ENCODE results near the gene INTS2.
"Not testable (repeated sequence)": the region's sequence is repeated elsewhere in the genome, so short reads cannot be mapped to it uniquely, and the experiment has no call there.

Gene INTS2

GRCh38 chr17:61878520-61878919, 49.3 kb downstream of the INTS2 start:
- Mint-ChIP-seq H3K4me3 (no peak overlapping the region), H3K27me3 (no peaks in the 10 kb centered on the region), H3K27ac (no peak overlapping the region), H3K9me3 (no peaks in the 10 kb centered on the region), H3K36me3 (peaks cover 36 to 42% of the 10 kb centered on the region in 2 donors), H3K4me1 (no peaks in the 10 kb centered on the region)
- DNase-seq = no peak
- ATAC-seq (replicated peaks) = no peak

- H3K27me3 Mint-ChIP-seq = no peaks in the 10 kb centered on the region
- H3K36me3 Mint-ChIP-seq = peaks cover 33 to 40% of the 10 kb centered on the region in 2 donors
These were observed 49.9 kb downstream of the INTS2 start for GRCh38 chr17:61877837-61878236.

GRCh38 chr17:61875804-61876203, 52.0 kb downstream of the INTS2 start:
- Mint-ChIP-seq H3K4me3 (no peak overlapping the region), H3K36me3 (peaks cover 28 to 35% of the 10 kb centered on the region in 2 donors), H3K27me3 (no peaks in the 10 kb centered on the region), H3K9me3 (no peaks in the 10 kb centered on the region), H3K27ac (no peak overlapping the region), H3K4me1 (no peaks in the 10 kb centered on the region)
- DNase-seq = no peak
- no peak for ATAC-seq (replicated peaks)

More at GRCh38 chr17:61877837-61878236, 49.9 kb downstream of the INTS2 start:
- no peak overlapping the region for H3K27ac Mint-ChIP-seq
- H3K4me3 Mint-ChIP-seq = no peak overlapping the region
- H3K9me3 Mint-ChIP-seq = no peaks in the 10 kb centered on the region
- no peak for DNase-seq
- H3K4me1 Mint-ChIP-seq = no peaks in the 10 kb centered on the region
- no peak for ATAC-seq (replicated peaks)

DNA sequence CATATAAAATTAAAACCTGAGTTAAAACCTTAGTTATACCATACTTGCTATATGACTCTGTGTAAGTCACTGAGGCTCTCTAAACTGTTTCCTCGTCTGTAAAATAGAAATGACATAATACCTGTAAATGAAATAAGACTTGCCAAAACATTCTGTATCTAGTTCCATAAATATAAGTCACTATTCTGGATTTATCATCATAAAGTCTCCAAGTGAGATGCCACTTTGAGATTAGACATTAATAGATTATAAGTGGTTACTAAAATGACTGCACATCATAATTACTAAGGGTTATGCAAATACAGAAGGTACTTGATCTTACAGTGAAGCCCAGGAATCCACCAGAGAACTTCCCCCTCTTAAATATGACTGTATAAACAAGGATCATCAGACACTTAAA, 52.5 kb downstream of the INTS2 start:
- ATAC-seq (replicated peaks) = peak in 1 of 2 donors; percentile 41

DNA sequence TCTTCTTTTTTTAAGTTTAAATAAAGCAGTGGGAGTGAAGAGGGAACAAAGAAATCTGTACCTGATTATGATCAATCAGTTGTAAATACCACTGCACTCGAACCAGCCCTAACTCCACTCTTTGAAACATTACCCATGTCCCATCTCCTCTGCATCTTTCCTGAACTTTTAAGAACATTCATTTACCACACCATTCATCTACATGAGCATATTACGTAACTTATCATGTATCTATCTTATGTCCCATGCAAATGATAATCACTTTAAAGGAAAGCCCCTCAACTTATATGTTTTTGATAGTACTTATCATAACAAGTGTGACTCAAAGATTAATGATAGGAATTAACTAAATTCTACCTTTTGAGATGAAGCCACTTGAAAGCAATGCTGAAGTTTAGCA, 53.7 kb downstream of the INTS2 start:
- Mint-ChIP-seq H3K36me3 (peaks cover 35 to 36% of the 10 kb centered on the region in 2 donors), H3K27ac (no peak overlapping the region), H3K9me3 (no peaks in the 10 kb centered on the region), H3K4me1 (no peaks in the 10 kb centered on the region), H3K27me3 (no peaks in the 10 kb centered on the region), H3K4me3 (no peak overlapping the region)
- DNase-seq (no peak), ATAC-seq (replicated peaks) (no peak)

More for the DNA sequence above, 52.5 kb downstream of the INTS2 start:
- H3K27me3 Mint-ChIP-seq = no peaks in the 10 kb centered on the region
- H3K4me3 Mint-ChIP-seq = no peak overlapping the region
- H3K27ac Mint-ChIP-seq = no peak overlapping the region
- no peaks in the 10 kb centered on the region for H3K4me1 Mint-ChIP-seq
- no peak for DNase-seq
- H3K36me3 Mint-ChIP-seq = peaks cover 30 to 31% of the 10 kb centered on the region in 2 donors
- no peaks in the 10 kb centered on the region for H3K9me3 Mint-ChIP-seq

DNA sequence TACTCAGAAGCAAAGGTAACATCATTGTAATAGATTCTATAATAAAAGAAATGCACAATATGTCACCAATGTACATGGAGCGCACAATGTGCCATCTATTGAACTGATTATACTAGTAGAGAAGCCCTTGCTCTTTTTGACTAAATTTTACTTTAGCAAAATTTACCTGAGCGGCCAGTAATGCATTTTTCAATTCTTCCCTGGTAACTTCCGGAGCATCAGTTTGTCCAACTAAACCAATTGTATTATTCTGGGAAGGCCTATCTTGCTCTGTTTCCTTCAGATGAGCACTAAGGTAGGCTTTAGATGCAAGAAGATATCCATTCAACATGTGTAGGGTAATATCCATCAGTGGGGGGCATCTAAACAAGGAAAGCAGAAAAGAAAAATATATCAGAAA, 55.7 kb downstream of the INTS2 start:
- Mint-ChIP-seq H3K27ac (no peak overlapping the region), H3K4me3 (no peak overlapping the region), H3K9me3 (no peaks in the 10 kb centered on the region), H3K36me3 (peaks cover 30 to 34% of the 10 kb centered on the region in 2 donors), H3K4me1 (no peaks in the 10 kb centered on the region), H3K27me3 (no peaks in the 10 kb centered on the region)
- ATAC-seq (replicated peaks) (no peak), DNase-seq (no peak)

- ATAC-seq (replicated peaks) = no peak
These were observed 58.6 kb downstream of the INTS2 start for GRCh38 chr17:61869138-61869537.

DNA sequence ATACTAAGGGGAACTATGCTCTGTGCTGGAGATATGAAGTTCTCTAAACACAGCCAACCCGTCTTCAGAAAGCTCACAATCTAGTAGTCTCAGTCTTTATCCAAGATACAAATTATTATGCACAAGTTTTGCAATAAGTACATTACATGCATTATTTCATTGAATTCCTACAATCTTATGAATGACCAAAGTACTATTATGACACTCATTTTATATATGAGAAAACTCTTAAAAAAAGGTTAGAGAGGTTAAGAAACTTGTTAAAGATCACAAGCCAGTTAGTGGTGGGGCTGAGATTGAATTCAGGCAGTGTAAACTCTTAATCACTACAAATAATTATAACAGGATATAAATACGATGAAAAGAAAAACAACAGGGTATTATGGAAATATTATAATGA, 59.7 kb downstream of the INTS2 start:
- ATAC-seq (replicated peaks) = no peak

More at GRCh38 chr17:61869138-61869537, 58.6 kb downstream of the INTS2 start:
- Mint-ChIP-seq H3K4me3 (no peak overlapping the region), H3K27me3 (no peaks in the 10 kb centered on the region), H3K27ac (no peak overlapping the region), H3K9me3 (no peaks in the 10 kb centered on the region), H3K36me3 (peaks cover 22 to 29% of the 10 kb centered on the region in 2 donors), H3K4me1 (peaks cover 0 to 3% of the 10 kb centered on the region in 2 donors)
- no peak for DNase-seq

DNA sequence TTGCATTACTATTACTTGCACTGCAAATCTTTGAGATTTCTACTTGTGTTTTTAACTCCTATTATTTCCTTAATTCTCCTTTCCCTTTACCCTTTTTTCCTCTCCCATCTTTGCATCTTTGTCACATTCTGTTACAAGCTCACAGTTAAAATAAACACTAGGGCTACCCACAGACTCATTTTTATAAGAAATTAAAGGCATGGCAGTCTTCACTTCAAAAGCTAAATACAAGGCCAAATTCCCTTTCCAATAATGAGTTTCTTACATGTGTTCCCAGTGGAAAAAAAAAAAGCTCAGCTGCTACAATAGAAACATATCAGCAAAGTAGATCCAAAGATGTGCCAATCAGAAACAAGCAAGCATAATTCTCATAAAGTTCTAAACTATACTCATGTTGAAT, 60.7 kb downstream of the INTS2 start:
- no peak overlapping the region for H3K4me3 Mint-ChIP-seq
- ATAC-seq (replicated peaks) = no peak
- peaks cover 12 to 22% of the 10 kb centered on the region in 2 donors for H3K36me3 Mint-ChIP-seq
- no peak overlapping the region for H3K27ac Mint-ChIP-seq
- H3K27me3 Mint-ChIP-seq = no peaks in the 10 kb centered on the region
- no peaks in the 10 kb centered on the region for H3K9me3 Mint-ChIP-seq
- H3K4me1 Mint-ChIP-seq = peaks cover 3 to 15% of the 10 kb centered on the region in 2 donors
- DNase-seq = no peak

More for the DNA sequence above, 59.7 kb downstream of the INTS2 start:
- no peaks in the 10 kb centered on the region for H3K27me3 Mint-ChIP-seq
- peaks cover 0 to 8% of the 10 kb centered on the region in 2 donors for H3K4me1 Mint-ChIP-seq
- H3K4me3 Mint-ChIP-seq = no peak overlapping the region
- no peak for DNase-seq
- peaks cover 15 to 22% of the 10 kb centered on the region in 2 donors for H3K36me3 Mint-ChIP-seq
- no peaks in the 10 kb centered on the region for H3K9me3 Mint-ChIP-seq
- H3K27ac Mint-ChIP-seq = no peak overlapping the region

GRCh38 chr17:61863801-61864126, 64.0 kb downstream of the INTS2 start:
- Mint-ChIP-seq H3K27me3 (no peaks in the 10 kb centered on the region), H3K36me3 (peaks cover 4 to 7% of the 10 kb centered on the region in 2 donors)

DNA sequence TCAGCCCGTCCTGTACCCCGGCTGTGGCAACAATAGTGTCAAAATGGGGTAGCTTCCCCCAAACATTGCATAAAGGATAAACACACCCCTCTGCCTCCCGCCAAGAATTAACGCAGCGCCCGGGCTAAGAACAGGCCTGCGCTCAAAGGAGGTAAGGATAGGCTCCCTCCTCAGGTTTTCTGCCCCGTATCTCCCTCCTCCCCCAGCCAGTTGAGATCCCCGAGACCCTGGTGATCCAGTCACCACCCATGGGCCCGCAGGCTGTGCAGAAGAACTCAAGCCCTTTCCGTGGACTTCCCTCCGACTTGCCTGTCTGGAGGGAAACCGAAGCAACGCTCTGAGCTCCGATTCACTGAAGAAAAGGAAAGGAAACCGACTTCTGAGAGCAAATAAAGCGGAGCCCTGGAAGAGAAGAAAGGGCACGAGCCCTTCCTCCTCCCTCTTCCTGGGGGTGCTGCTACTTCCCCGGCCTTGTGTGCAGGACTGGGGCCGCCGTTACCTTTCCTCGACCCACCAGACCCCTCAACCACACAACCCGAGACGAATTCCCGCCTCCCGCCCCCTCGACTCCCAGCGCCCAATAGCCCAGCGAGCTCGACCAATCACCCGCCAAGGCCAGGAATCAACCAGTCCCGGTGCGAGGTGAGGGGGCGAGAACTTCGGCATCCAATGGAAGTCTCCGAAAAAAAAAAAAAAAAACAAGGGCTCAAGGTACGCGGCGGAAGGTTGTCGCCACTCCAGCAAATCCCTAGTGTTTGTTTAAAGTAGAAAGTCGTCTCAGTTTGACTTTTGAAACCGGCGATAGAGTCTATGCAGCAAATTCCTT, 64.6 kb downstream of the INTS2 start, which contains the start of gene BRIP1:
Gene BRIP1 (minus strand): TSS at position 554 of the 826 bp plus-strand sequence. CDS start 1,989 bp downstream, outside the sequence.
- peaks cover 5 to 15% of the 10 kb centered on the region in 2 donors for H3K4me1 Mint-ChIP-seq
- H3K27me3 Mint-ChIP-seq = no peaks in the 10 kb centered on the region
- DNase-seq (peak; percentile 80), ATAC-seq (replicated peaks) (peak; percentile 96 to 97)
- H3K36me3 Mint-ChIP-seq = peaks cover 4 to 7% of the 10 kb centered on the region in 2 donors
- peak within 1 kb of the TSS; percentile 91 to 96 for H3K4me3 Mint-ChIP-seq
- H3K9me3 Mint-ChIP-seq = no peaks in the 10 kb centered on the region
- peak within 1 kb of the TSS; percentile 95 for H3K27ac Mint-ChIP-seq

More at GRCh38 chr17:61863801-61864126, 64.0 kb downstream of the INTS2 start:
- no peak for DNase-seq
- Mint-ChIP-seq H3K27ac (peak overlapping the region; percentile 95), H3K4me3 (peak overlapping the region; percentile 91 to 96), H3K9me3 (no peaks in the 10 kb centered on the region), H3K4me1 (peaks cover 5 to 15% of the 10 kb centered on the region in 2 donors)
- peak; percentile 12 to 20 for ATAC-seq (replicated peaks)

DNA sequence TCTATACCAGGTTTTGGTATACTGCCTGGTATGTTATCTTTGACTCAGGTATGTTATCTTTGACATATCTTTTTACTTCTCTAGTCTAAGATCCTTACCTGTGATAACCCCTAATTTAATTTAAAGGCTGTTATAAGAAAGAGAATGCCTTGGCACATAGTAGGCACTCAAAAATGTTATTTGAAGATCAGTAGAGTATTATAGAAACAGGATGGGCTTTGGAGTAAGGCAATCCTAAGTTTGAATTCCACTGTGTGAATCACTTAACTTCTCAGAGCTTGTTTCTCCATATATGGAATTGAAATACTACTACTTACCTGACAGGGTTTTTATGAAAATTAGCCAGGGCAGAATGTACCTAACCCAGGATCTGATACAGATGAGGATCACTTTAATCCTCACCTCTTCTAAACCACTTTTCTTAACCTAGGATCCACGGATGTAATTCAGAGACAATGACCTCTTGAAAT, 65.6 kb downstream of the INTS2 start:
- DNase-seq (no peak), ATAC-seq (replicated peaks) (no peak)
- peaks cover 5 to 15% of the 10 kb centered on the region in 2 donors for H3K4me1 Mint-ChIP-seq

GRCh38 chr17:61860397-61860796, 67.4 kb downstream of the INTS2 start:
- not testable (repeated sequence) for H3K4me3 Mint-ChIP-seq; H3K27me3 Mint-ChIP-seq; ATAC-seq (replicated peaks); H3K9me3 Mint-ChIP-seq; H3K36me3 Mint-ChIP-seq; H3K27ac Mint-ChIP-seq; DNase-seq
- H3K4me1 Mint-ChIP-seq = peaks cover 5 to 15% of the 10 kb centered on the region in 2 donors

More for the DNA sequence above, 65.6 kb downstream of the INTS2 start:
- Mint-ChIP-seq H3K27ac (no peak overlapping the region), H3K4me3 (peak overlapping the region; percentile 91 to 96), H3K36me3 (peaks cover 4 to 6% of the 10 kb centered on the region in 2 donors), H3K27me3 (no peaks in the 10 kb centered on the region), H3K9me3 (no peaks in the 10 kb centered on the region)

GRCh38 chr17:61856035-61856434, 71.7 kb downstream of the INTS2 start:
- Mint-ChIP-seq H3K36me3 (peaks cover 0 to 10% of the 10 kb centered on the region in 2 donors), H3K4me1 (no peaks in the 10 kb centered on the region), H3K4me3 (no peak overlapping the region), H3K27me3 (no peaks in the 10 kb centered on the region), H3K27ac (no peak overlapping the region), H3K9me3 (no peaks in the 10 kb centered on the region)
- ATAC-seq (replicated peaks) (no peak), DNase-seq (no peak)

GRCh38 chr17:61852857-61853256, 74.9 kb downstream of the INTS2 start:
- ATAC-seq (replicated peaks) (no peak), DNase-seq (no peak)
- Mint-ChIP-seq H3K36me3 (peaks cover 0 to 10% of the 10 kb centered on the region in 2 donors), H3K4me1 (no peaks in the 10 kb centered on the region), H3K9me3 (no peaks in the 10 kb centered on the region), H3K27ac (no peak overlapping the region), H3K27me3 (no peaks in the 10 kb centered on the region), H3K4me3 (no peak overlapping the region)

Data from stimulated activated naive B cell treated with anti-CD40 and anti-IgM and Interleukin-4, amounts not matched to agents 10 μg/mL and 1 μg/mL and 100 μg/mL, for 72 hours (primary cell).